Astrocyte (in vitro differentiated cells and primary cell): Measurements from ENCODE around the gene TCIRG1. TPM values are rescaled to one million over a fixed set of nuclear protein-coding genes. Genes with fewer than 3 reads are reported as not detected.
A peak's percentile ranks its signal among the peaks of the same experiment; 100 is the strongest.

ENCODE experiments used
- DNase-seq: peaks from one replicate; pipeline ENCODE4 v3.0.0-alpha.2; 2010; ENCODE audit warnings: low read depth
- FAIRE-seq: peaks from 2 replicates; lab custom pipeline; 2011; peaks lifted over from hg19 to GRCh38; lab: Jason Lieb, UNC
- H2AFZ ChIP-seq: 2 replicates; pipeline ENCODE4 v1.6.0; 2012; ENCODE audit warnings: low read depth, low read length, inconsistent platforms
- H3K27ac ChIP-seq: 2 replicates; pipeline ENCODE4 v1.5.1; 2011; ENCODE audit warnings: low read depth, low read length, inconsistent platforms
- H3K27me3 ChIP-seq: 2 replicates; pipeline ENCODE4 v1.6.0; 2011; ENCODE audit warnings: low read length, inconsistent platforms; ENCODE audit not compliant: insufficient read depth
- H3K36me3 ChIP-seq: 2 replicates; pipeline ENCODE4 v1.5.1; 2011; ENCODE audit warnings: low read length, inconsistent platforms; ENCODE audit not compliant: insufficient read depth
- H3K4me1 ChIP-seq: 2 replicates; pipeline ENCODE4 v1.5.1; 2011; ENCODE audit warnings: low read length, inconsistent platforms; ENCODE audit not compliant: insufficient read depth
- H3K4me2 ChIP-seq: 2 replicates; pipeline ENCODE4 v1.6.0; 2012; ENCODE audit warnings: low read length, inconsistent platforms
- H3K4me3 ChIP-seq: 2 replicates; pipeline ENCODE4 v1.5.1; 2011; ENCODE audit warnings: low read depth, mild to moderate bottlenecking, low read length, inconsistent platforms; ENCODE audit not compliant: insufficient read depth
- H3K79me2 ChIP-seq: 2 replicates; pipeline ENCODE4 v1.6.0; 2012; ENCODE audit warnings: mild to moderate bottlenecking, low read length, inconsistent platforms; ENCODE audit not compliant: insufficient read depth
- H3K9ac ChIP-seq: 2 replicates; pipeline ENCODE4 v1.6.0; 2012; ENCODE audit warnings: mild to moderate bottlenecking, low read length, inconsistent platforms
- H3K9me3 ChIP-seq: 2 replicates; pipeline ENCODE4 v1.5.1; 2012; ENCODE audit warnings: low read depth, mild to moderate bottlenecking, low read length, inconsistent platforms; ENCODE audit not compliant: insufficient read depth
- H4K20me1 ChIP-seq: 2 replicates; pipeline ENCODE4 v1.6.0; 2012; ENCODE audit warnings: low read length, inconsistent platforms; ENCODE audit not compliant: insufficient read depth
- H3K27ac Mint-ChIP-seq: one replicate; pipeline ENCODE4 v1.8.0; 2021; ENCODE audit warnings: mild to moderate bottlenecking, mixed read lengths; ENCODE audit not compliant: unreplicated experiment
- H3K27me3 Mint-ChIP-seq: one replicate; pipeline ENCODE4 v1.8.0; 2021; ENCODE audit warnings: low read depth, mixed read lengths; ENCODE audit not compliant: unreplicated experiment
- H3K36me3 Mint-ChIP-seq: one replicate; pipeline ENCODE4 v1.8.0; 2021; ENCODE audit warnings: low read depth, mixed read lengths; ENCODE audit not compliant: unreplicated experiment
- H3K4me1 Mint-ChIP-seq: one replicate; pipeline ENCODE4 v1.8.0; 2021; ENCODE audit warnings: low read depth, mixed read lengths; ENCODE audit not compliant: unreplicated experiment
- H3K4me3 Mint-ChIP-seq: one replicate; pipeline ENCODE4 v1.8.0; 2021; ENCODE audit warnings: mild to moderate bottlenecking, moderate library complexity, mixed read lengths; ENCODE audit not compliant: unreplicated experiment
- H3K9me3 Mint-ChIP-seq: one replicate; pipeline ENCODE4 v1.8.0; 2021; ENCODE audit warnings: mild to moderate bottlenecking, mixed read lengths; ENCODE audit not compliant: unreplicated experiment
- CTCF ChIP-seq: IDR thresholded peaks from 2 replicates; pipeline ENCODE4 v1.5.1; 2011; ENCODE audit warnings: low read depth, mild to moderate bottlenecking, inconsistent platforms, low read length, moderate library complexity; ENCODE audit not compliant: insufficient read depth
- EZH2 ChIP-seq: IDR thresholded peaks from 2 replicates; pipeline ENCODE4 v1.6.1; 2012; ENCODE audit warnings: mild to moderate bottlenecking, low read length, inconsistent platforms; ENCODE audit not compliant: insufficient read depth
- total RNA-seq: library from RNA; stranded (reverse); gene quantifications from 2 replicates; pipeline ENCODE4 v1.2.1, GENCODE V29; 2021

The TCIRG1 gene
- total RNA-seq, 1 donor from 2014 or later, result 55.1 TPM

- no peak for FAIRE-seq
- peak within 1 kb of the TSS; percentile 16 for H3K9ac ChIP-seq
- Mint-ChIP-seq H3K27ac (peak within 1 kb of the TSS; percentile 47), H3K36me3 (peaks cover 4% of the 10 kb centered on the region), H3K27me3 (peaks cover 12% of the 10 kb centered on the region), H3K9me3 (no peaks in the 10 kb centered on the region), H3K4me1 (peaks cover under 1% of the 10 kb centered on the region), H3K4me3 (peak within 1 kb of the TSS; percentile 90)
- peak within 1 kb of the TSS; percentile 73 for H2AFZ ChIP-seq
- TF ChIP-seq EZH2 (no peak), CTCF (no peak)
- H3K4me3 ChIP-seq, result peak within 1 kb of the TSS; percentile 51
- no peaks in the 10 kb centered on the region for H4K20me1 ChIP-seq
- no peaks in the 10 kb centered on the region for H3K27me3 ChIP-seq
- H3K79me2 ChIP-seq, result no peaks in the 10 kb centered on the region
- peak; percentile 49 for DNase-seq
- no peaks in the 10 kb centered on the region for H3K9me3 ChIP-seq
- H3K27ac ChIP-seq, result no peak within 1 kb of the TSS
- H3K36me3 ChIP-seq, result no peaks in the 10 kb centered on the region
- H3K4me2 ChIP-seq, result peak within 1 kb of the TSS; percentile 83
- no peaks in the 10 kb centered on the region for H3K4me1 ChIP-seq
These were observed 34.8 kb upstream of the TCIRG1 start, which contains the start of gene UNC93B1 for GRCh38 chr11:68003846-68004550. UNC93B1 (minus strand) TSS chr11:68004097; CDS start chr11:68004043, 54 bp downstream.

GRCh38 chr11:68004551-68005335 is 34.1 kb upstream of the TCIRG1 start:
- Histone ChIP-seq H3K27me3 (no peaks in the 10 kb centered on the region), H3K79me2 (no peaks in the 10 kb centered on the region), H3K4me2 (peak overlapping the region; percentile 83), H3K36me3 (no peaks in the 10 kb centered on the region), H3K9ac (no peak overlapping the region), H4K20me1 (no peaks in the 10 kb centered on the region), H3K4me1 (peaks cover 7% of the 10 kb centered on the region), H3K4me3 (no peak overlapping the region), H2AFZ (peak overlapping the region; percentile 73), H3K9me3 (no peaks in the 10 kb centered on the region), H3K27ac (no peak overlapping the region)
- FAIRE-seq, result no peak
- H3K27ac Mint-ChIP-seq, result no peak overlapping the region
- peaks cover 6% of the 10 kb centered on the region for H3K4me1 Mint-ChIP-seq
- H3K4me3 Mint-ChIP-seq, result peak overlapping the region; percentile 85
- H3K36me3 Mint-ChIP-seq, result peaks cover 4% of the 10 kb centered on the region
- H3K9me3 Mint-ChIP-seq, result no peaks in the 10 kb centered on the region
- TF ChIP-seq CTCF (no peak), EZH2 (no peak)
- no peak for DNase-seq
- H3K27me3 Mint-ChIP-seq, result peaks cover 12% of the 10 kb centered on the region
